Osteocyte (in vitro differentiated cells): ENCODE results near the gene FAM171A2. TPM values are rescaled to one million over a fixed set of nuclear protein-coding genes. Genes with fewer than 3 reads are reported as not detected.
"Not testable (repeated sequence)": the region's sequence is repeated elsewhere in the genome, so short reads cannot be mapped to it uniquely, and the experiment has no call there.

ENCODE experiments used
- DNase-seq: peaks from one replicate; pipeline ENCODE4 v3.0.0; 2021; ENCODE audit warnings: mixed read lengths; ENCODE audit not compliant: unreplicated experiment; ENCODE audit errors: extremely low spot score
- H3K27ac Mint-ChIP-seq: one replicate; pipeline ENCODE4 v1.8.0; 2021; ENCODE audit warnings: mild to moderate bottlenecking, mixed read lengths; ENCODE audit not compliant: unreplicated experiment
- H3K27me3 Mint-ChIP-seq: one replicate; pipeline ENCODE4 v1.8.0; 2021; ENCODE audit warnings: mixed read lengths; ENCODE audit not compliant: unreplicated experiment
- H3K36me3 Mint-ChIP-seq: one replicate; pipeline ENCODE4 v1.8.0; 2021; ENCODE audit warnings: mixed read lengths; ENCODE audit not compliant: unreplicated experiment
- H3K4me1 Mint-ChIP-seq: one replicate; pipeline ENCODE4 v1.8.0; 2021; ENCODE audit warnings: mixed read lengths; ENCODE audit not compliant: unreplicated experiment
- H3K4me3 Mint-ChIP-seq: one replicate; pipeline ENCODE4 v1.8.0; 2021; ENCODE audit warnings: mild to moderate bottlenecking, moderate library complexity, mixed read lengths; ENCODE audit not compliant: unreplicated experiment
- H3K9me3 Mint-ChIP-seq: one replicate; pipeline ENCODE4 v1.8.0; 2021; ENCODE audit warnings: mixed read lengths; ENCODE audit not compliant: unreplicated experiment
- CTCF ChIP-seq: fragments of 200-600 bp; sonication (generic); IDR thresholded peaks from 2 replicates; pipeline ENCODE4 v1.5.0; 2021; ENCODE audit warnings: antibody characterized with exemption, mild to moderate bottlenecking, moderate library complexity
- total RNA-seq: library from RNA; stranded (reverse); gene quantifications from 2 replicates; pipeline ENCODE4 v1.2.1, GENCODE V29; 2021

FAM171A2 gene
- total RNA-seq, 1 donor from 2014 or later = 26.9 TPM

GRCh38 chr17:44374306-44375195 lies 10.9 kb upstream of the FAM171A2 start:
- H3K27me3 Mint-ChIP-seq = peaks cover 10% of the 10 kb centered on the region
- DNase-seq = no peak
- no peak overlapping the region for H3K27ac Mint-ChIP-seq

GRCh38 chr17:44372036-44372435 lies 8.4 kb upstream of the FAM171A2 start:
- Mint-ChIP-seq H3K9me3 (no peaks in the 10 kb centered on the region), H3K27ac (no peak overlapping the region), H3K27me3 (peaks cover 14% of the 10 kb centered on the region), H3K36me3 (no peaks in the 10 kb centered on the region), H3K4me1 (no peaks in the 10 kb centered on the region), H3K4me3 (no peak overlapping the region)
- DNase-seq = no peak
- no peak for TF ChIP-seq CTCF

More at GRCh38 chr17:44374306-44375195, 10.9 kb upstream of the FAM171A2 start:
- Mint-ChIP-seq H3K9me3 (no peaks in the 10 kb centered on the region), H3K4me3 (no peak overlapping the region), H3K36me3 (no peaks in the 10 kb centered on the region), H3K4me1 (no peaks in the 10 kb centered on the region)
- TF ChIP-seq CTCF = no peak

- peaks cover 36% of the 10 kb centered on the region for H3K27me3 Mint-ChIP-seq
- H3K36me3 Mint-ChIP-seq, H3K4me1 Mint-ChIP-seq, H3K27ac Mint-ChIP-seq, H3K9me3 Mint-ChIP-seq, H3K4me3 Mint-ChIP-seq, DNase-seq: not testable (repeated sequence)
Observed at GRCh38 chr17:44369414-44370023, 5.9 kb upstream of the FAM171A2 start.

DNA sequence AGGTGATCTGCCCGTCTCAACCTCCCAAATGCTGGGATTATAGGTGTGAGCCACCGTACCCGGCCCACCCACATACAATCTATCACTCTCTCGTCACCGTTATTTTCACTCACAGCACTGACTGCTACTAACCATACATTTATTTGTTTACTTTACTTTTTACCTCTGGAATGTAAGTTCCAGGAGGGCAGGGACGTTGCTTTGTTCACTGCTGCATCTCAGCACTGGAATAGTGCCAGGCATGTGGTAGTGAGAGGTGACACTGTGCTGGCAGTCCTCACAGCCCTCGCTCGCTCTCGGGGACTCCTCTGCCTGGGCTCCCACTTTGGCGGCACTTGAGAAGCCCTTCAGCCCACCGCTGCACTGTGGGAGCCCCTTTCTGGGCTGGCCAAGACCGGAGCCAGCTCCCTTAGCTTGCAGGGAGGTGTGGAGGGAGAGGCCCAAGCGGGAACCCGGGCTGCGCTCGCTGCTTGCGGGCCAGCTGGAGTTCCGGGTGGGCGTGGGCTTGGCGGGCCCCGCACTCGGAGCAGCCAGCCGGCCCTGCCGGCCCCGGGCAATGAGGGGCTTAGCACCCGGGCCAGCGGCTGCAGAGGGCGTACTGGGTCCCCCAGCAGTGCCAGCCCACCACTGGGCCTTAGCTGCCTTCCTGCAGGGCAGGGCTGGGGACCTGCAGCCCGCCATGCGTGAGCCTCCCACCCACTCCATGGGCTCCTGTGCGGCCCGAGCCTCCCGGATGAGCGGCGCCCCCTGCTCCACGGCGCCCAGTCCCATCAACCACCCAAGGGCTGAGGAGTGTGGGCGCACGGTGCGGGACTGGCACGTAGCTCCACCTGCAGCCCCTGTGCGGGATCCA lies 5.0 kb upstream of the FAM171A2 start:
- not testable (repeated sequence) for H3K36me3 Mint-ChIP-seq, H3K4me3 Mint-ChIP-seq, H3K9me3 Mint-ChIP-seq, H3K4me1 Mint-ChIP-seq, DNase-seq, H3K27ac Mint-ChIP-seq
- peaks cover 36% of the 10 kb centered on the region for H3K27me3 Mint-ChIP-seq

DNA sequence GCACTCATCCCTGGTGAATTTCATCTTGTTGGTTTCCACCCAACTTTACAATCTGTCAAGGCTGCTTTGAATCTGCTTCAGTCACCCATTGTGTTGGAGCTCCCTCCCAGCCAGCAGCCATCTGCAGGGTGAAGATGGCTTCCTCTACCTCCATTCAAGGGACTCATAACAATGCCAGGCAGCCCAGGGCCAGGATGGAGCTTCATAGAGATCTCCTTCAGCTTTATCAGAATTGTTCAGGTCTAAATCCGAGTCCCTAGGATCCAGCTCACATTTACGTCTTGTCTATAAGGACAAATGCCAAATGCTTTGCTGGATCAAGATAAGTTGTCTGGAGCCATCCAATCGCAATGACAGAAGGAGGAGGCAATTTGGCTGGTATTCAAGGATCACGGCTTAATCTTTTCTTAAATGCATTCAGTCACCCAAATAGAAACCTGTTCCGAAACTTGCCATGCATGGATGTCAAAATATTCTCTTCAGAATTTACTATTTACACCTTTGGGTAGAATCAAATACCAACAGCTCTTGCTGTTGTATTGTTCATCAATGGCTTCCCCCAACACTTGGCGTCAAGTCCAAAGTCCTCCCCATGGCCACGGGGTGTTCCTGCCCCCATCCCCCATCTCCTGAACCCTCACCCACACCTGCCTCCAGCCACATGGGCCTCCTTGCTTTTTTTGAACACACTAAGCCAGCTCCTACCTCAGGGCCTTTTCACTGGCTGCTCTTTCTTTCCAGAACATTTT lies 3.8 kb upstream of the FAM171A2 start:
- peaks cover 36% of the 10 kb centered on the region for H3K27me3 Mint-ChIP-seq
- no peaks in the 10 kb centered on the region for H3K36me3 Mint-ChIP-seq
- H3K9me3 Mint-ChIP-seq = no peaks in the 10 kb centered on the region
- no peak overlapping the region for H3K27ac Mint-ChIP-seq
- no peak for DNase-seq
- no peak for TF ChIP-seq CTCF
- no peaks in the 10 kb centered on the region for H3K4me1 Mint-ChIP-seq
- H3K4me3 Mint-ChIP-seq = no peak overlapping the region

DNA sequence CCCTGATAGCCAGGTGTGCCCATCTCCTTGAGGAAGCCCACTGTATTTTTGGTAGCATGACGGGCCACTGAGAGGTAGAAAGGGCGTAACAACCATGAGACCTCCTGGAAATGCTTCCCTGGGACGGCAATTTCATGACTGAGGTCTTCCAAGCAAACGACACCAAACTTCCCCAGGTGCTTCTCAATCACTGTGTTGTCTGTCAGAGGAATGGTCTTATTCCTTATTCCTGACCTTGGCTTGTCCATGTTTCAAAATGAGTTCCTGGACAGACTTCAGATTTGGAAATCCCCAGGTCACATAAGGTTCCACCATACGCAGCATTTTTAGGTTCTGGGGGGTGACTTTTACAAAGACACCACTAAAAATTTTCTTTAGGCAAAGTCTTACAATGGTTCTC lies 1.4 kb upstream of the FAM171A2 start:
- Mint-ChIP-seq H3K4me1 (peaks cover 17% of the 10 kb centered on the region), H3K27me3 (peaks cover 28% of the 10 kb centered on the region), H3K4me3 (peak overlapping the region; percentile 53)
- not testable (repeated sequence) for H3K36me3 Mint-ChIP-seq, H3K27ac Mint-ChIP-seq, H3K9me3 Mint-ChIP-seq, DNase-seq
